HepG2 (cell line): Measurements from ENCODE around the gene PPP1R18. TPM values are rescaled to one million over a fixed set of nuclear protein-coding genes. Genes with fewer than 3 reads are reported as not detected.
"Not testable (repeated sequence)": the region's sequence is repeated elsewhere in the genome, so short reads cannot be mapped to it uniquely, and the experiment has no call there.

Experiments used
- ATAC-seq: fragments of 200-7000 bp; cut with Tn5 transposase; 3 replicates; pipeline ENCODE4 v1.9.1; 2020; ENCODE audit warnings: mild to moderate bottlenecking, moderate library complexity
- BruUV-seq: library from RNA; stranded (reverse); fragments of 400-500 nt; replicated peaks from 2 replicates; lab custom pipeline; 2021; lab: Mats Ljungman, UMichigan
- CTCF ChIA-PET: fragments of 300-600 bp; formaldehyde crosslinking; extraction: SDS; loops from one replicate; lab custom pipeline; 2021; ENCODE audit warnings: low total read pairs, inconsistent platforms, low intra/inter-chr PET ratio; lab: Yijun Ruan, JAX
- POLR2A ChIA-PET: fragments of 350-600 bp; sonication (Branson Sonifier 250); formaldehyde crosslinking; loops from one replicate; lab custom pipeline; 2020; ENCODE audit warnings: antibody characterized with exemption, inconsistent platforms; lab: Yijun Ruan, JAX
- DNase-seq: peaks from one replicate; pipeline ENCODE4 v3.0.0-alpha.2; 2015; ENCODE audit warnings: low spot score
- FAIRE-seq: peaks from 3 replicates; lab custom pipeline; 2011; peaks lifted over from hg19 to GRCh38; lab: Jason Lieb, UNC
- H2AFZ ChIP-seq: one replicate; pipeline ENCODE4 v1.6.1; 2011; ENCODE audit warnings: low read length, inconsistent platforms
- H3K27ac ChIP-seq: fragments of 300-600 bp; 3 replicates; pipeline ENCODE4 v1.8.0; 2011; ENCODE audit warnings: mixed run types, mild to moderate bottlenecking, mixed read lengths, low read length, inconsistent platforms; ENCODE audit not compliant: insufficient read depth; ENCODE audit errors: extremely low read length
- H3K27me3 ChIP-seq, 2 experiments: fragments of 200-600 bp in 1 of 2; 2 replicates in 1 of 2; 3 replicates in 1 of 2; pipeline versions ENCODE4 v1.6.0 to v1.8.0; 2011; ENCODE audit warnings: low read length in 2 of 2, mild to moderate bottlenecking in 2 of 2, moderate library complexity in 2 of 2, inconsistent platforms in 1 of 2; ENCODE audit not compliant: insufficient read depth in 2 of 2, control insufficient read depth in 1 of 2
- H3K36me3 ChIP-seq, 2 experiments: fragments of 200-600 bp in 1 of 2; replicated peaks in 1 of 2; 2 replicates in 1 of 2; 3 replicates in 1 of 2; pipeline versions ENCODE4 v1.5.1 to v1.8.0; 2011; ENCODE audit warnings: low read length in 2 of 2, inconsistent platforms in 1 of 2; ENCODE audit not compliant: insufficient read depth in 2 of 2, control insufficient read depth in 1 of 2
- H3K4me1 ChIP-seq: 2 replicates; pipeline ENCODE4 v1.5.1; 2012; ENCODE audit warnings: low read length, inconsistent platforms; ENCODE audit not compliant: insufficient read depth
- H3K4me2 ChIP-seq: 2 replicates; pipeline ENCODE4 v1.6.0; 2011; ENCODE audit warnings: low read depth, low read length, inconsistent platforms
- H3K4me3 ChIP-seq, 3 experiments: fragments of 200-600 bp in 1 of 3; sonication (generic), shearing (Covaris generic) in 1 of 3; replicated peaks in 1 of 3; 2 replicates each; pipeline ENCODE4 v1.5.1; 2011 to 2016; ENCODE audit warnings: low read length in 3 of 3, inconsistent platforms in 2 of 3, low read depth in 2 of 3, mild to moderate bottlenecking in 2 of 3, control low read depth in 1 of 3, mixed read lengths in 1 of 3; ENCODE audit not compliant: insufficient read depth in 1 of 3
- H3K79me2 ChIP-seq: one replicate; pipeline ENCODE4 v1.6.1; 2011; ENCODE audit warnings: low read length, inconsistent platforms; ENCODE audit not compliant: insufficient read depth
- H3K9ac ChIP-seq: 2 replicates; pipeline ENCODE4 v1.6.0; 2011; ENCODE audit warnings: mild to moderate bottlenecking, low read depth, low read length, inconsistent platforms; ENCODE audit not compliant: insufficient read depth
- H3K9me3 ChIP-seq: 2 replicates; pipeline ENCODE4 v1.5.1; 2012; ENCODE audit warnings: mild to moderate bottlenecking, low read length
- H4K20me1 ChIP-seq: 2 replicates; pipeline ENCODE4 v1.6.0; 2011; ENCODE audit warnings: inconsistent platforms, mild to moderate bottlenecking, low read length, moderate library complexity; ENCODE audit not compliant: insufficient read depth
- MYPOP ChIP-seq: sonication (generic); formaldehyde crosslinking; IDR thresholded peaks from 2 replicates; pipeline ENCODE4 v1.8.1; 2023; ENCODE audit warnings: mild to moderate bottlenecking, moderate library complexity, missing genetic modification reagents
- PAF1 ChIP-seq: IDR thresholded peaks from 2 replicates; pipeline ENCODE4 v1.6.1; 2016; ENCODE audit warnings: missing genetic modification reagents, missing compliant biosample characterization
- POLR2A ChIP-seq, 2 experiments: IDR thresholded peaks; 2 replicates each; pipeline ENCODE4 v1.6.1; 2011; ENCODE audit warnings: low read depth in 2 of 2, low read length in 2 of 2, mild to moderate bottlenecking in 1 of 2, moderate library complexity in 1 of 2; ENCODE audit not compliant: insufficient read depth in 1 of 2
- RBM22 ChIP-seq: fragments of 200-400 bp; formaldehyde crosslinking; optimal IDR thresholded peaks from 2 replicates; pipeline ENCODE3; 2017; ENCODE audit warnings: mild to moderate bottlenecking, low read length, moderate library complexity
- REL ChIP-seq: sonication (generic); formaldehyde crosslinking; conservative IDR thresholded peaks from 2 replicates; pipeline ENCODE4 v1.8.0; 2022; ENCODE audit warnings: mild to moderate bottlenecking, missing genetic modification reagents, moderate library complexity
- SIN3A ChIP-seq: IDR thresholded peaks from 2 replicates; pipeline ENCODE4 v1.6.1; 2011; ENCODE audit warnings: low read depth, mild to moderate bottlenecking, control low read depth, low read length, borderline replicate concordance
- SKIL ChIP-seq: sonication (generic); formaldehyde crosslinking; IDR thresholded peaks from 2 replicates; pipeline ENCODE4 v1.8.0; 2022; ENCODE audit warnings: missing genetic modification reagents, mild to moderate bottlenecking, moderate library complexity, borderline replicate concordance
- YEATS2 ChIP-seq: sonication (generic); formaldehyde crosslinking; IDR thresholded peaks from 2 replicates; pipeline ENCODE4 v1.4.0; 2020; ENCODE audit warnings: missing genetic modification reagents, borderline replicate concordance
- WGBS: methylation state at CpG from one replicate; pipeline ENCODE4 v1.1.6; 2017; ENCODE audit warnings: low lambda C conversion rate; 5-methylcytosine and 5-hydroxymethylcytosine counted together
- in situ Hi-C: cut with HindIII; loops from 2 replicates; pipeline ENCODE4 v1.10.0; 2017; ENCODE audit warnings: low pct_unique_long_range_greater_than_20kb; ENCODE audit not compliant: extremely low pct_ligation_motif_present
- intact Hi-C: fragments of 100-400 bp; cut with micrococcal nuclease; formaldehyde crosslinking; loops from one replicate; pipeline ENCODE4 v1.10.0; 2022; ENCODE audit not compliant: unreplicated experiment
- polyA plus RNA-seq, 8 experiments: library from polyadenylated mRNA; depleted of rRNA in 3 of 8; stranded (reverse) in 7 of 8; unstranded in 1 of 8; fragments of >200 nt; fragmentation: Illumina TruSeq in 4 of 8; extraction: Trizol in 4 of 8; gene quantifications; 2 replicates each; pipeline versions ENCODE4 v1.2.1 to v1.2.3, GENCODE V29; 2011 to 2016; ENCODE audit warnings: low read depth in 4 of 8, missing spikeins in 1 of 8, mixed read lengths in 1 of 8; ENCODE audit not compliant: insufficient read depth in 1 of 8
- total RNA-seq, 5 experiments: library from RNA; depleted of rRNA; stranded (reverse); fragments of >200 nt; fragmentation: Illumina TruSeq; extraction: Trizol; gene quantifications; 2 replicates each; pipeline ENCODE4 v1.2.3, GENCODE V29; 2016; ENCODE audit warnings: low read depth in 1 of 5

The PPP1R18 gene
- total and polyA plus RNA-seq, 2 of the 13 experiments (the other 11 are each of a cell fraction or from before 2014, with no cell fraction given): 4.9 to 9.2 TPM

- TF ChIP-seq PAF1 (CRISPR knock-in tag) (peak; percentile 59; the same call in 1 of the 2 replicates), SKIL (0 out of 2 replicates have a peak, but pooled peaks have one; percentile 3)
Measured at GRCh38 chr6:30723843-30724741, 37.6 kb upstream of the PPP1R18 start (continued).

GRCh38 chr6:30723159-30723842 lies 36.9 kb upstream of the PPP1R18 start:
- peaks cover 44% of the 10 kb centered on the region for H4K20me1 ChIP-seq
- intact Hi-C loops: loop anchor here (5.0 kb wide), 2 partner anchors 154 to 241 kb away; no protein-coding TSS in a partner anchor
- in situ Hi-C loops: loop anchor here (5.0 to 10.0 kb wide), 2 partner anchors 46 to 238 kb away; partner anchors contain the start of gene HLA-E
- peaks cover 17 to 44% of the 10 kb centered on the region in 2 experiments for H3K36me3 ChIP-seq
- TF ChIP-seq MYPOP (CRISPR knock-in tag) (peak; percentile 41; the same call in 1 of the 2 replicates), RBM22 (peak; percentile 14), POLR2A (IDR thresholded peaks at IDR 0.05; ENCODE audit: insufficient read depth in 1 of 2, low read depth in 2 of 2, low read length in 2 of 2) (peak in 1 of 2 experiments; percentile 18; a peak in 2 of 4 replicates), REL (CRISPR knock-in tag) (0 out of 2 replicates have a peak, but pooled peaks have one; percentile 23), YEATS2 (CRISPR knock-in tag) (0 out of 2 replicates have a peak, but pooled peaks have one; percentile 5), SIN3A (0 out of 2 replicates have a peak, but pooled peaks have one; percentile 8), SKIL (0 out of 2 replicates have a peak, but pooled peaks have one; percentile 15)
- H3K4me1 ChIP-seq: peaks cover 53% of the 10 kb centered on the region
- H3K9me3 ChIP-seq, H3K9ac ChIP-seq, H3K27me3 ChIP-seq, BruUV-seq, FAIRE-seq, ATAC-seq, H3K4me3 ChIP-seq, H3K27ac ChIP-seq, DNase-seq, H2AFZ ChIP-seq: not testable (repeated sequence)
- WGBS: 95% methylated on average over 16 of the region's 16 CpGs
- CTCF ChIA-PET: interaction anchor here (0.9 to 3.5 kb wide), 9 partner anchors 8 to 154 kb away, joined by 3 to 130 read pairs (median 4); partner anchors contain the start of gene DHX16
- POLR2A ChIA-PET: interaction anchor here (0.9 to 5.0 kb wide), 14 partner anchors 8 to 108 kb away, joined by 3 to 92 read pairs (median 10); partner anchors contain the start of genes DHX16, FLOT1, IER3 and MRPS18B
- H3K4me2 ChIP-seq: peak overlapping the region; percentile 82; the same call in 1 of the 2 replicates
- H3K79me2 ChIP-seq: peaks cover 46% of the 10 kb centered on the region
